ENCODE results near the gene SYT2.

- TF ChIP-seq EZH2 (IDR thresholded peaks at IDR 0.05; ENCODE audit: low read length, unreplicated experiment) (no peak), CTCF (conservative IDR thresholded peaks at IDR 0.05; ENCODE audit: low read depth, low read length) (no peak), EZH2phosphoT487 (IDR thresholded peaks at IDR 0.05; ENCODE audit: borderline replicate concordance, low read length) (no peak)
Observed at GRCh38 chr1:202679406-202680177, 30.7 kb downstream of the SYT2 start.

Data from PC-3 (cell line).